HG02870 (cell line): ENCODE measurements around the gene MALRD1.
"Not testable (repeated sequence)": the region's sequence is repeated elsewhere in the genome, so short reads cannot be mapped to it uniquely, and the experiment has no call there.

Source experiments
- ATAC-seq: cut with Tn5 transposase; IDR thresholded peaks from one replicate; pipeline ENCODE4 v1.9.1; 2021; ENCODE audit warnings: mild to moderate bottlenecking, moderate library complexity; ENCODE audit not compliant: unreplicated experiment

Gene MALRD1

DNA sequence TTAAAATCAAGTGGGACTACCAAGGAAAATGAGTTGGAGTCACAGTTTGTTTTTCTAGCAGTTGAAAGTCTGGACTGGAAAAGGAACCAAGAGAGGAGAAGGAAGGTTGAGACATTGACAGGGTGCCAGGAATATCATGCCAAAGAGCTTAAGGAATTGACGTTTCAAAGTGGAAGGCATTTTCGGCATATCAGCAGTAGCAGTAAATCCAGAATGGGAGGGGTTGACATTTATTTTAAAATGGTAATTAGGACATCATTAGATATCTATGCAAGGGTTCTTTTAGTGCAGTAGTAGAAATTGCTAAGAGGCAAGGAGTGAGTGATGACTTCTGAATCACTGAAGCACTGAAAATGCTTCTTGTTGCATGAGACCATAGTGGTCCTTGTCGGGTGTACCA, 431.8 kb downstream of the MALRD1 start:
- no peak for ATAC-seq

DNA sequence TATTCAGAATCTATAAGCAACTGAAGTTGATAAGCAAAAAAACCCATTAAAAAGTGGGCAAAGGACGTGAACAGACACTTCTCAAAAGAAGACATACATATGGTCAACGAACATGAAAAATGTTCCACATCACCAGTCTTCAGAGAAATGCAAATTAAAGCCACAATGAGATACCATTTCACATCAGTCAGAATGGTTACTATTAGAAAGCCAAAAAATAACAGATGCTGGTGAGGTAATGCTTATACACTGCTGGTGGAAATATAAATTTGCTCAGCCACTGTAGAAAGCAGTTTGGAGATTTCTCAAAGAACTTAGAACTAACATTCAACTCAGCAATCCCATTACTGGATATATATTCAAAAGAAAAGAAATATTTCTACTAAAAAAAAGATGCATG, 434.8 kb downstream of the MALRD1 start:
- ATAC-seq: no peak

- no peak for ATAC-seq
Measured at GRCh38 chr10:19488592-19489280, 440.1 kb downstream of the MALRD1 start.

- no peak for ATAC-seq
Measured at GRCh38 chr10:19491166-19491565, 442.6 kb downstream of the MALRD1 start.

DNA sequence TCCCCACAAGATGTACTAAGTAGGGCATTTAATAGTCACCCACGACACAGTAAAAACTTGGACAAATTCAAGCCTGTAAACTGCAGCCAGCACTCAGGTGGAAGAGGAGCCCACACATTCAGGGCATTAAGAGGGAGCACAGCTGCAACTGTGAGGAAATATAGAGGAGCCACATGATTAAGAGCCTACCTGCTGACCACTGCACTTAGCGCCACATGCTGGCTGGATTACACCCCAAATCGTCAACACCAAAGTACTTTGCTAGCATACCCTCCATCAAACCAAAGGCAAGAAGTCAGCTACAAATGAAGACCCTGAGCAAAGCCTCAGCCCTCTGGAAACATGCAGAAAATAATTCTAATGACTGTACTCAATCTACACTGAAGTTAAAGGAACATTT, 445.3 kb downstream of the MALRD1 start:
- no peak for ATAC-seq

GRCh38 chr10:19497026-19497425, 448.4 kb downstream of the MALRD1 start:
- ATAC-seq: no peak

DNA sequence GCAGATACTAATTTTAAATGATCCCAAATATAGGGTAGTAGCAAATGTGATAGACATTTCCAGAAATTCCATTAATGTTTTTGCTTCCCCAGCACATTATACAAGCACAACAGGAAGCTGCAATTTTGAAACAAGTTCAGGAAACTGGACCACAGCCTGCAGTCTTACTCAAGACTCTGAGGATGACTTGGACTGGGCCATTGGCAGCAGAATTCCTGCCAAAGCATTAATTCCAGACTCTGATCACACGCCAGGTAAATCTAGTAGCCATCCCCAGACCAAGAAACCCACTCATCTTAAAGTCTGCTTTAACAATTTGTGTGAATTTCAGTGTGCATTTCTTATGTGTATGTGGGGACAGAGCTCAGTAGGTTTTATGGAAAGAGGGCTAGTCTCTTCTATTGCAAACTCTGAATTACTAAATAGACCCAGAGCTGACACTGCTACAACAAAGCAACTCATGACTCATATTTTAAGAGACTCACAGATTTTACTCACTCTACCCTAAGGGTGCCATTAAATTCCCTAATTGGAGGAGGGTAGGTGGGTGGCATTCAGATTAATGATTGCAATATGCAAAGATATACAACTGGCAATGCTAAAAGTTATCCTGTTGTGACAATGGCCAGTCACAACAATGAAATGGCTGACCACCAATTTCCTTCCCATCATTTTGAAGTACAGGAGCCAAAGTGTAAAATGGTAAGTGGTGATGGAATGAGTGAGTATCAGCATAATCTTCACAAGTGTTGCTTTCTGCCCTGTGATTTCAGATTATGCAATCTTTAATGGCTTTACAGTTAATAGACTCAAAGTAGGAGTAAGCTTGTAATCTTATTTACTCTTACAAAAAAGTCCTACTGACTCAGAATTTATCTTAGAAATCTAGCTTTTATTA, 450.0 kb downstream of the MALRD1 start:
- ATAC-seq: no peak

DNA sequence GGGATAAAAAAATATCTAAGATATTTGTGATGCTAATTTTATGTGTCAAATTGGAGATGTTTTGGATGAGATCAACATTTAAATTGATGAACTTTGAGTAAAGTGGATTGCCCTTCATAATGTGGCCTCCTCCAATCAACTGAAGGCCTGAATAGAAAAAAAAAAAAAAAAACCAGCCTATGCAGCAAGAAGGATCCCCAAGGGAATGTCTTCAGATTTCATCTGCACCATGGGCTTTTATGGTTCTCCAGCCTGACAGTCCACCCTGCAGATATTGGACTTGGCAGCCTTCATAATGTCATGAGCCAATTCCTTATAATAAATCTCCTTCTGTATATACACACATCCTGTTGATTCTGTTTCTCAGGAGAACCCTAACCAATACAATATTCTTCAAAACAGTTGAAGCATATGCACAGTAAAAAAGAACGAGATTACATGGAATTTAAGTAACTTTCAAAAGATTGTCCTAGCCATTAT, 450.7 kb downstream of the MALRD1 start:
- ATAC-seq: no peak

- ATAC-seq: no peak
Measured at GRCh38 chr10:19500959-19501358, 452.4 kb downstream of the MALRD1 start.

DNA sequence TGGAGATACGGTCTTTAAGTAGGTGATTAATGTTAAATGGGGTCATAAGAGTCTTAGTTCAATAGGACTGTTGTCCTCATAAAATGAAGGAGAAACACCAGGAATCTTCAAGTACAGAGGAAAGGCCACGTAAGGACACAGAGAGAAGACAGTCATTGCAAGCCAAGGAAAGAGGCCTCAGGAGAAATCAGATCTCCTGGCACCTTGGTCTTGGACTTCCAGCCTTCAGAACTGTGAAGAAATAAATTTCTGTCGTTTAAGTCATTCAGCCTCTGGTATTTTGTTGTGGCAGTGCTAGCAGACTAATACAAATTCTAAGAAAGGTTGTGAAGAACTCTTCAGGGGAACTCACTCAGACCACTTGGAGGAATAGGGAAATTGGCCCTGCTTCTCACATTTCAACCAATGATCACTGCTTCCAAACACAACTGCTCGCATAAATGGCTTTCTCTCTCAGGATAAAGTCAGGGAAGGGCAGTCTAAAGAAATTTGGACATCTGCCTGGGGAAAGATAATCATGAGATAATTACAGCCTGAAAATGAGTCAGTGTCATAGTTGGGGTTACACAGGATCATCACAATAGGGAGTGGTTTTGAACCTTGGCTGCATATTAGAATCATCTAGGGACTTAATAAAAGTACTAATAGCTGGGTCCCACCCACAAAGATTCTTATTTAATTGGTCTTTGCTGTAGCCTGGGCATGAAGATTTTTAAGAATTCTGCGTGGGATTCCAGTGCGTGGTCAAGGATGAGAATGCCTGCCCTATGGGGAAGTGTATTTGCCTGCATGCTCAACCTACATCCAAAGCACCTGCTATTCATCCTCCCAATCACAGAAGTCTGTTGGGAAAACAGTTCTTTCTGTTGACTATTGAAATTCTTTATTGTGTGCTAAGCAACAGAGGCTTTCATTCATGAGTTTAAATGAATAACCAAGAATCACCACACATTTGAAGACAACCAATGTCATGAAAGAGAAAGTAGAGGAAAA, 457.0 kb downstream of the MALRD1 start:
- ATAC-seq: no peak

GRCh38 chr10:19510005-19510732, 461.6 kb downstream of the MALRD1 start:
- ATAC-seq: not testable (repeated sequence)

DNA sequence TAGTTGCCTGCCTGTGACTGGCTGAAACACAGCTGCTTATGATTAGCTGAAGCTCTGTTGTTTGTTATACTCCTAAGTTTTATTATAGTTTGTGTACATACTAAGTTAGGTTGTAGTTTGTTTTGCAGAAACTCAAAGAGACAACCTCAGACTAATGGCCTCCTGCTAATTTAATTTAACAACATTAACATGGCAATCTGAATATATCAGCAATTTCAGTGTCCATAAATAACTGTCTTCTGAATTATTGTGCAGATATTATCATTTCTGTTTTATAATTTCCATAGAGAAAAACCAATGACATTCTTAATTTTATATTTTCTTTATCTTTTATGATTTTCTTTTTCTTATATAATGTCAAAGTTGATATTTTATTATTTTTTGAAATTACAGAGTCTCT, 469.5 kb downstream of the MALRD1 start:
- no peak for ATAC-seq

GRCh38 chr10:19518632-19519031, 470.0 kb downstream of the MALRD1 start:
- no peak for ATAC-seq

GRCh38 chr10:19531324-19531723, 482.7 kb downstream of the MALRD1 start:
- ATAC-seq: no peak

GRCh38 chr10:19532411-19532810, 483.8 kb downstream of the MALRD1 start:
- ATAC-seq: no peak

- ATAC-seq: no peak
Measured at GRCh38 chr10:19541299-19541698, 492.7 kb downstream of the MALRD1 start.

DNA sequence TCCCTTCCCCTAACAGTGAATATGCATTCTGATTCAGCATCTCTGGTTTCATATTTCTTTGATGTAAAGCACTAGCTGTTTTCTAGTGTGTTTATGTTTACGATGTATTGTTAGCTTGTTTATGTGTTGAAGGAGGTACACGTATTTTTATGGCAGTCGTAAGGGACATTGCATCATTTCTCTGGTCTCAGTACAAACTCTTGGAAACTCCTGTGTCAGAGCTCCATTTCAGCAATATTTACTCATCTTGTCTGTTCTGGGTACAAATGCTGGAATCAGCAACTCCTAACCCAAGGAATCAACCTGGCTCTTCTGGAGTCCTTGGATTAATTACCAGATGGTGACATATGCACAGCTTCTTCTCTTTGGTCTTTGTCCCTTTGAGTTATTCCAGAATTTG, 497.6 kb downstream of the MALRD1 start:
- ATAC-seq: no peak

DNA sequence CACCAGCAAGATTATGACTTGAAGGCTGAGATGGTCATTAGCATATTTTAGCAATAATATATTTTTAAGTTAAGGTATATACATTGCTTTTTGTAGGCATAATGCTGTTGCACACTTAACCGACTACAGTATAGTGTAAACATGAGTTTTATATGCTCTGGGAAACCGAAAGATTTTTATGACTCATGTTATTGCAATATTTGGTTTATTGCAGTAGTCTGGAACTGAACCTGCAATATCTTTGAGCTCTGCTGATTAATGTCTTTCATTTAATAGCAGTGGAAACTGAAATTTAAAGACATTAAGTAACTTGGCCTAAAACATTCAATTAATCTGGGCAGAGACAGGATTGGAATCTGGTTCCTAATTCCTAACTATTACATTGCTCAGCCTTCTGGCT, 500.9 kb downstream of the MALRD1 start:
- no peak for ATAC-seq

DNA sequence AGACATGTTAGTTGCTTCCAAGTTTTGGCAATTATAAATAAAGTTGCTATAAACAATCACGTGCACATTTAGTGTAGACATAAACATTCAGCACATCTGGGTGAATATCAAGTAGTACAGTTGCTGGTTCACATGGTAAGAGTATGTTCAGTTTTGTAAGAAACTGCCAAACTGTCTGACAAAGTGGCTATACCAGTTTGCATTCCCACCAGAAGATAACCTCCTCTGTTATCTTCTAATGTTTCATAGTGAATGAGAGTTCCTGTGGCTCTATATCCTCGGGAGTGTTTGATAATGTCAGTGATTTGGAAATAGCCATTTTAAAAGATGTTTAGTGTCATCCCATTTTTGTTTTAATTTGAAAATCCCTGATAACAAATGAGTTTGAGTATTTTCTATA, 508.1 kb downstream of the MALRD1 start:
- ATAC-seq: no peak

DNA sequence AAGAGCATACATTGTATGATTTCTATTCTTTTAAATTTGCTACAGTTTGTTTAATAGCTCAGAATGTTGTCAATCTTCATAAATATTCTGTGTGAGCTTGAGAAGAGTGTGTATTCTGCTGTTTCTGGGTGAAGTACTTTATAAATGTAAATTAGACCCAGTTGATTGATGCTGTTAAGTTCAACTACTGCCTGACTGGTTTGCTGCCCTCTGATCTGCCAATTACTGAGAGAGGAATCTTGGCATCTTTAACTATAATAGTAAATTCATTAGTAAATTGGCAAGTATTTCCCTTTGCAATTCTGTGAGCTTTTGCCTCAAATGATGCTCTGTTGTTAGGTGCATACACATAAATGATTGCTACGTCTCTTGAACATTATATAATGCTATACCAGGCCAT, 512.6 kb downstream of the MALRD1 start:
- no peak for ATAC-seq
